Spleen (tissue), 7 donors: Measurements from ENCODE around the gene SLC12A6.

Source experiments
- POLR2A ChIP-seq, 3 donors: fragments of 450-650 bp; IDR thresholded peaks; one replicate each; pipeline ENCODE4 v1.5.1; 2017; ENCODE audit warnings: antibody characterized with exemption in 3 of 3, mild to moderate bottlenecking in 1 of 3
- TF ChIP-seq, protein P1 (sequence below), 11 experiments: fragments of 200-600 bp in 7 of 11; fragments of 450-650 bp in 4 of 11; sonication (generic) in 4 of 11; IDR thresholded peaks in 8 of 11; conservative IDR thresholded peaks in 3 of 11; 1 replicate in 7 of 11; 2 replicates in 4 of 11; pipeline versions ENCODE4 v1.4.0 to v1.8.0; 2016 to 2021; ENCODE audit warnings: antibody characterized with exemption in 11 of 11, inconsistent platforms in 4 of 11, mild to moderate bottlenecking in 1 of 11
- donor health status: DM: no; HTN: no; CAD: no; lungs with moderate emphysema.
- donor health status: DM: no; HTN: no; CAD: no.
- donor health status: DM: no; HTN: no; CAD: no.

DNA sequence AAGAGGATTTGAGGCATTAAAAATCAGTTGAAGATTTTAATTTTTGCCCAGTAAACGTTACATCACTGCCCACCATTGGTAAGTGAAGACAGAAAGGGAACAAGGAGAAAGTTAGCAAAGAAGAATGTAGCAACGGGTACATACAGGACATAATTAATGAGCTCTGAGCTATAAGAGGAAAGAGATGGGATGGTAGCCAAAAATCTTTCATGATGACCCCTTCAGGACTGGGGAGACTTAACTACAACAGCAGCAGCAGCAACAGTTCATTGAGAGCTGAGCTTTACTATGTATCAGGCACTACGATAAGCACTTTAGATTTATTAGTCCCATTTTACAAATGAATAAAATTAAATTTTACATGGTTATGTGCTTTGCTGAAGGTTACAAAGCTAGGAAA lies 94.4 kb downstream of the SLC12A6 start:
- TF ChIP-seq POLR2A (IDR thresholded peaks at IDR 0.05), result no peak
- TF ChIP-seq, protein P1, sequence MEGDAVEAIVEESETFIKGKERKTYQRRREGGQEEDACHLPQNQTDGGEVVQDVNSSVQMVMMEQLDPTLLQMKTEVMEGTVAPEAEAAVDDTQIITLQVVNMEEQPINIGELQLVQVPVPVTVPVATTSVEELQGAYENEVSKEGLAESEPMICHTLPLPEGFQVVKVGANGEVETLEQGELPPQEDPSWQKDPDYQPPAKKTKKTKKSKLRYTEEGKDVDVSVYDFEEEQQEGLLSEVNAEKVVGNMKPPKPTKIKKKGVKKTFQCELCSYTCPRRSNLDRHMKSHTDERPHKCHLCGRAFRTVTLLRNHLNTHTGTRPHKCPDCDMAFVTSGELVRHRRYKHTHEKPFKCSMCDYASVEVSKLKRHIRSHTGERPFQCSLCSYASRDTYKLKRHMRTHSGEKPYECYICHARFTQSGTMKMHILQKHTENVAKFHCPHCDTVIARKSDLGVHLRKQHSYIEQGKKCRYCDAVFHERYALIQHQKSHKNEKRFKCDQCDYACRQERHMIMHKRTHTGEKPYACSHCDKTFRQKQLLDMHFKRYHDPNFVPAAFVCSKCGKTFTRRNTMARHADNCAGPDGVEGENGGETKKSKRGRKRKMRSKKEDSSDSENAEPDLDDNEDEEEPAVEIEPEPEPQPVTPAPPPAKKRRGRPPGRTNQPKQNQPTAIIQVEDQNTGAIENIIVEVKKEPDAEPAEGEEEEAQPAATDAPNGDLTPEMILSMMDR (IDR thresholded peaks at IDR 0.05 in 8 of 11, conservative IDR thresholded peaks at IDR 0.05 in 3 of 11), result no peak
